Occipital lobe (tissue), 2 donors: Measurements from ENCODE around the gene ADGRG1. TPM values are rescaled to one million over a fixed set of nuclear protein-coding genes. Genes with fewer than 3 reads are reported as not detected.
A peak's percentile ranks its signal among the peaks of the same experiment; 100 is the strongest.

Experiments used
- DNase-seq: peaks from one replicate; lab custom pipeline; 2025; lab: John Stamatoyannopoulos, UW
- total RNA-seq: library from RNA; depleted of rRNA; stranded (reverse); fragments of >200 nt; gene quantifications from one replicate; pipeline ENCODE4 v1.2.3, GENCODE V29; 2014

ADGRG1 gene
- total RNA-seq, 1 donor from 2014 or later = 31.4 TPM

- DNase-seq = no peak
Measured at GRCh38 chr16:57635266-57636097, 7.1 kb downstream of the ADGRG1 start.

- no peak for DNase-seq
Measured at GRCh38 chr16:57636184-57636583, 7.8 kb downstream of the ADGRG1 start.

GRCh38 chr16:57637020-57637419 is 8.6 kb downstream of the ADGRG1 start:
- no peak for DNase-seq

- DNase-seq = peak; percentile 49
Measured at GRCh38 chr16:57637424-57637823, 9.0 kb downstream of the ADGRG1 start.

- DNase-seq = no peak
Measured at GRCh38 chr16:57637965-57638364, 9.5 kb downstream of the ADGRG1 start.

GRCh38 chr16:57638381-57638780 is 10.0 kb downstream of the ADGRG1 start:
- no peak for DNase-seq

GRCh38 chr16:57639172-57639887 is 10.9 kb downstream of the ADGRG1 start:
- DNase-seq = peak; percentile 55

GRCh38 chr16:57640185-57640584 is 11.8 kb downstream of the ADGRG1 start:
- no peak for DNase-seq

- peak; percentile 16 for DNase-seq
Measured at GRCh38 chr16:57640612-57641011, 12.2 kb downstream of the ADGRG1 start.

- DNase-seq = no peak
Measured at GRCh38 chr16:57642160-57643135, 14.0 kb downstream of the ADGRG1 start.

GRCh38 chr16:57643147-57643874 is 14.9 kb downstream of the ADGRG1 start:
- no peak for DNase-seq

GRCh38 chr16:57643910-57644309 is 15.5 kb downstream of the ADGRG1 start:
- DNase-seq = no peak

GRCh38 chr16:57644383-57645014 is 16.1 kb downstream of the ADGRG1 start:
- DNase-seq = no peak

- no peak for DNase-seq
Measured at GRCh38 chr16:57645169-57645568, 16.7 kb downstream of the ADGRG1 start.

GRCh38 chr16:57645691-57646387 is 17.4 kb downstream of the ADGRG1 start:
- DNase-seq = no peak

GRCh38 chr16:57646388-57647039 is 18.1 kb downstream of the ADGRG1 start:
- DNase-seq = no peak

GRCh38 chr16:57647136-57647875 is 18.9 kb downstream of the ADGRG1 start:
- DNase-seq = no peak

GRCh38 chr16:57648125-57648524 is 19.7 kb downstream of the ADGRG1 start:
- DNase-seq = no peak
